Mucosa of descending colon (tissue), 3 donors: ENCODE results near the gene RNF38. TPM values are rescaled to one million over a fixed set of nuclear protein-coding genes. Genes with fewer than 3 reads are reported as not detected.
"Not testable (repeated sequence)": the region's sequence is repeated elsewhere in the genome, so short reads cannot be mapped to it uniquely, and the experiment has no call there.

Experiments
- ATAC-seq: fragments of 200-7000 bp; cut with Tn5 transposase; one replicate; pipeline ENCODE4 v1.9.1; 2020; ENCODE audit warnings: mild to moderate bottlenecking, moderate library complexity
- DNase-seq, 3 donors: peaks; one replicate each; pipeline ENCODE4 v3.0.0-alpha.2; 2020
- H3K36me3 ChIP-seq: fragments of 200-600 bp; one replicate; pipeline ENCODE4 v1.8.0; 2021; ENCODE audit warnings: low read depth, mild to moderate bottlenecking
- H3K4me1 ChIP-seq: fragments of 200-600 bp; one replicate; pipeline ENCODE4 v1.8.0; 2021; ENCODE audit warnings: low read depth, mild to moderate bottlenecking
- H3K4me3 ChIP-seq: fragments of 200-600 bp; one replicate; pipeline ENCODE4 v1.8.0; 2021; ENCODE audit warnings: mild to moderate bottlenecking
- H3K9me3 ChIP-seq: fragments of 200-600 bp; one replicate; pipeline ENCODE4 v1.8.0; 2021; ENCODE audit warnings: mild to moderate bottlenecking
- CTCF ChIP-seq: fragments of 200-600 bp; IDR thresholded peaks from one replicate; pipeline ENCODE4 v1.8.0; 2022; ENCODE audit warnings: antibody characterized with exemption, mild to moderate bottlenecking
- intact Hi-C, 2 donors: fragments of 100-400 bp; cut with DNase I in 1 of 2; cut with micrococcal nuclease in 1 of 2; formaldehyde crosslinking; loops; one replicate each; pipeline versions ENCODE4 v1.11.0 to v1.11.1; 2022; cut with DNase I, micrococcal nuclease
- total RNA-seq, 3 donors: library from RNA; stranded (reverse); fragmentation: NEBNext Ultra II Directional in 2 of 3; extraction: Animal tissue kit (Norgen Biotek cat#: 25700) in 2 of 3; gene quantifications; one replicate each; pipeline versions ENCODE4 v1.2.1 to v1.2.4, GENCODE V29; 2021 to 2023
- donor health status: DM: no; HTN: no; CAD: no; lungs with moderate emphysema.
- donor health status: DM: no; HTN: no; CAD: no.
- donor health status: DM: no; HTN: yes; CAD: no.

Gene RNF38
- total RNA-seq, 3 donors from 2014 or later = 31.8 to 69.7 (median 43.1) TPM

- H3K36me3 ChIP-seq = no peaks in the 10 kb centered on the region
- H3K9me3 ChIP-seq = no peaks in the 10 kb centered on the region
- TF ChIP-seq CTCF = no peak
- intact Hi-C loops = no loop called here
- DNase-seq (no peak), ATAC-seq (no peak)
- no peaks in the 10 kb centered on the region for H3K4me1 ChIP-seq
- no peak overlapping the region for H3K4me3 ChIP-seq
Observed at GRCh38 chr9:36392489-36392888, 7.6 kb downstream of the RNF38 start.

- Histone ChIP-seq H3K4me3 (no peak overlapping the region), H3K4me1 (no peaks in the 10 kb centered on the region), H3K36me3 (no peaks in the 10 kb centered on the region), H3K9me3 (no peaks in the 10 kb centered on the region)
- no peak for ATAC-seq
- intact Hi-C loops = no loop called here
- no peak for DNase-seq
- TF ChIP-seq CTCF = no peak
Observed at GRCh38 chr9:36389590-36389989, 10.5 kb downstream of the RNF38 start.

GRCh38 chr9:36386396-36386965 lies 13.6 kb downstream of the RNF38 start:
- H3K36me3 ChIP-seq, H3K4me1 ChIP-seq, intact Hi-C loops, ATAC-seq, H3K4me3 ChIP-seq, H3K9me3 ChIP-seq, DNase-seq: not testable (repeated sequence)

- no peak for TF ChIP-seq CTCF
- intact Hi-C loops = no loop called here
- no peaks in the 10 kb centered on the region for H3K4me1 ChIP-seq
- no peaks in the 10 kb centered on the region for H3K36me3 ChIP-seq
- no peak for DNase-seq
- no peak overlapping the region for H3K4me3 ChIP-seq
- ATAC-seq = no peak
- H3K9me3 ChIP-seq = no peaks in the 10 kb centered on the region
Observed at GRCh38 chr9:36382484-36382883, 17.6 kb downstream of the RNF38 start.

GRCh38 chr9:36364577-36364976 lies 35.5 kb downstream of the RNF38 start:
- no peaks in the 10 kb centered on the region for H3K9me3 ChIP-seq
- no peak for TF ChIP-seq CTCF
- H3K36me3 ChIP-seq = no peaks in the 10 kb centered on the region

GRCh38 chr9:36363448-36363847 lies 36.6 kb downstream of the RNF38 start:
- no peak overlapping the region for H3K4me3 ChIP-seq
- ATAC-seq = no peak
- TF ChIP-seq CTCF = no peak
- no peak for DNase-seq
- H3K4me1 ChIP-seq = no peaks in the 10 kb centered on the region
- intact Hi-C loops = no loop called here
- H3K9me3 ChIP-seq = no peaks in the 10 kb centered on the region
- H3K36me3 ChIP-seq = no peaks in the 10 kb centered on the region

More at GRCh38 chr9:36364577-36364976, 35.5 kb downstream of the RNF38 start:
- DNase-seq (no peak), ATAC-seq (no peak)
- no peaks in the 10 kb centered on the region for H3K4me1 ChIP-seq
- no peak overlapping the region for H3K4me3 ChIP-seq
- intact Hi-C loops = no loop called here
